GM21360 (cell line): ENCODE measurements around the gene TSPOAP1.

Source experiments
- ATAC-seq: cut with Tn5 transposase; IDR thresholded peaks from one replicate; pipeline ENCODE4 v1.9.1; 2021; ENCODE audit warnings: mild to moderate bottlenecking, moderate library complexity; ENCODE audit not compliant: unreplicated experiment

TSPOAP1 gene

DNA sequence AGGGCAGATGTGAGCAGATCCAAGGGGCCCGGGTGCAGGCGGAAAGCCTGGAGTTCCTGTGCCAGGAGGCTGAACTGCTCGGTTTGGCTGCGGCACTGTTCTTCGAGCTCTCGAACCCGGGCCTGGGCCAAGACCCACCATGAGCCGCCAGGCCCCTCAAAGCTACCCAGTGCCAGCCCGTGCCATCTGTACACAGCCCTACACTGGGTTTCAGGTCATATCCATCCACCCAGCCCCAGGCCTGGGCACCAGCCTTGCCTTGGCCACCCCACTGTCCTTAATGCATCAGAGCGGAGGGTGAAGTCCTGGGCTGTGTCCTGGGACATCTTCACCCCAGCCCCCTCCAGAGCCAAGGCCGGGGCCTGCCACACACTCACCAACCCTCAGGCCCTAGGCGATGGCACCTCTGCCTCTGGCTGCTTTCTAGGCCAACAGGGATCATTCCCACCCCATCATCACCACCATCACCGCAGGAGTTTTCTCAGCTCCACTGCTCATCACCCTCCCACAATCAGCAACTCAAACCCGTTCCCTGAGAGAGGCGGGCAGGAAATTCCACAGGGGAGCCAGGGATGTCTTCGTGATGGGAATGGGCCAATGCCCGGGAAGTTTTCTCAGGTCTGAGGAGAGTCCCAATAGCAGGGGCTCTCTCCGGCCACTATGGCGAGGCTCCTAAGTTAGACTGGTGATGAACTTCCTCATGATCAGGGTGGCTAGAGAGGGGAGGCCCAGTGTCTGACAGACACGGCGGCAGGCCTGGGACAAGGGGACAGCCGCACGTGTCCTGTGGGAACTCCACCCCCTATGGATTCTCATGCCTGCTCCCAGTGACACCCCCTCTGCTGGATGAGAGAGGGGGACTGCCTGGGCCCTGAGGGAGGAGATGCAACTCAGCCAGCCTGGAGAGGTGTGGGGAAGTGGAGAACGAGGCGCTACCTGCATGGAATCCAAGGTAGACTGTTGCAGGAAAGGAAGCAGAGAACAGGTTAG, 9.1 kb downstream of the TSPOAP1 start:
- no peak for ATAC-seq

DNA sequence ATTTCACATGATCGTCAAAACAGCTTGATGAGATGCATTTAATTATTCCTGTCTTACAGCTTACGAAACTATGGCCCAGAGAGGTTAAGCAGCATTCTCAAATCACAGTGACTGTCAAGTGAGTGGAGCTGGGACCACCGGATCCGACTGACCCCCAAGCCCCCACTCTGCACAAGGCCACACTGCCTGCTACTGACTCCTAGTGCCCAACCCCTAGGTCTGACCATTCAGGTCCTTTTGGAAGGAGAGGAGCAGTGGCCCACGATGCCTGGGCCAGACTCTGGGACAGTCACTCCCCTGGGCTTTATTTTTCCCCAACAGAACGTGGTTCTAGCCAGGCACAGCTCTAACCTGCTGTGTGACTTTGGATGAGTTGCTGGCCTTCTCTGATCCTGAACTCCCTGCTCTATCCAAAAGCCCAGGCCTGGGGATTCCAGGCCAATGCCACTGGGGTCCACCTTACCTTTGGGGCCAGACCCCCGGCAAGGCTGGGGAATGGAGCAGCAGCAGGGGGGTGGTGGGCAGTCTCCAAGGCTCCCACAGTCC, 9.9 kb downstream of the TSPOAP1 start:
- ATAC-seq: no peak

DNA sequence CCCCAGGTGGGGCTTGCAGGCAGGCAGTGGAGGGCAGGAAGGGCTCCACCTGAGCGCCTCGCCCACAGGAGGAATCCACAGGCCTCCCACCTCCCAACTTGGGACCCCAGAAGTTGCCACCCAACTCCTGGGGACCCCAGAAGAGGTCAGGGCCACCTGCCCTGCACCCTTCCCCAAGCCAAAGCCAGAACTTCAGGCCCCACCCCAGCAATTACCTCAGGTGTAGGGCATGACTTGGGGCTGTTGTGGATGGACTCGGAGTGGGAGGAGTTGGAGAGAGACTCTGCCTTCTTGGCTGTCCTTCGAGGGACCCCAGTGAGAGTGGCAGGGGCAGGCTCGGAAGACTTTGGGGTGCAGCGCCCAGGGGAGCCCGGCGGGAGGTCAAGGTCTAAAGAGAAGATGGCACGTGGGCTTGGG, 10.5 kb downstream of the TSPOAP1 start:
- ATAC-seq: no peak

DNA sequence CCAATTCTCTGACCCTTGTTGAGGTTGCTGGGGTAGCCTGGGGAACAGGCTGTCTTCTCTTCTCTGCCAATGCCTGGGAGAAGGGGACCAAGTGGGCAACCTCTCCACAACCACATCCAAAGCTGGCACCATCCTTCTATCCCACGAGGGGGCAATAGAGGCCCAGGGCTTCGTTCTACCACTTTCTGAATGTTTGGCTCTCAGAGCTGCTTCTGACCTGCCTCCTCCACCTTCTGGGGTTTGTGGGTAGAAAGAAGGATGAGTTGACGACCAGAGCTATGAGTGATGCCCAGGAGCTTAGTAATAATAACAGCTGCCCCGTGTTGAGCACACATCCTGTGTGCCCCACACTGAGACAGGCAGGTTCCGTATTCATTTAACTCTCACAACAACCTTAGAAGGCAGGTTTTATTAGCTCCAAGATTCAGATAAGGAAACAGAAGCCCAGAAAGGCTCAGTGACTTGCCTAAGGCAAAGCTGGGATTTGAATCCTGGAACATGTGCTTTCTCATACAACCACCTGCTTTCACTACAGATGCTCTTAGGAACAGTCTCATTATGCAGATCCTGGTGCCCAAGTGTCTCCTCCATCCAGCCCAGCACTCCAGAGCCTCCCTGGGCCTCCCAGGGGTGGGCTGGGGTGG, 11.1 kb downstream of the TSPOAP1 start:
- ATAC-seq: no peak

DNA sequence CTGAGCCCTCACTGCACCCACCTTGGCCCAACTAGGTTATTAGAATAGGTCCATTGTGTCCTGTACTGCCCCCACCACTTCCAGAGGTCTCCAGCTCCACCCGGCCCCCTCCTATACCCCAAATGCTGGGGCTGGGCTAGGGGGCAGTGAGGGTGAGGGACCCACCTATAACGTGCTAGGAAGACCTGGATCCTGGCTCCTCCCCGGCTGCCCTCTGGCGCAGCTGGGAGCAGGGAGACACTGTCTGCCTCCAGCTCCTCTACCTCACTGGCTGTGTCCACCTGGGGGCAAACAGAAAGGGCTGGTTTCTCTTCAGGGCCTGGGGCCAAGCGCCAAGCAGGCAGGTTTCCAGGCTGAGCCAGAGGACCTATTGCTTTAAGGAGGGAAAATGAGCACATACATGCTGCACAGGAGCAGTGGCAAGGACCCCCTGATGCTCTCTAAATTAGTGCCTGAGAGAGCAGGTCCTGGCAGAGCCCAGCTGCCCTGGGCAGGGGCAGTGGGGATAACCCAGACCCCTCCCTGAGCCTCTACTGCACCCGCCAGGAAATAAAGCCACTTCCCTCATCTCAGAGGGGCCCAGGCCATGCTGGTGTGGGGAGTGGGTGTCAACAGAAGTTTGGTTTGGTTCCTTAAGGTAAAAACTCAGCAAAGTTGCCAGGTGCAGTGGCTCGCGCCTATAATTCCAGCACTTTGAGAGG, 12.2 kb downstream of the TSPOAP1 start:
- ATAC-seq: no peak

DNA sequence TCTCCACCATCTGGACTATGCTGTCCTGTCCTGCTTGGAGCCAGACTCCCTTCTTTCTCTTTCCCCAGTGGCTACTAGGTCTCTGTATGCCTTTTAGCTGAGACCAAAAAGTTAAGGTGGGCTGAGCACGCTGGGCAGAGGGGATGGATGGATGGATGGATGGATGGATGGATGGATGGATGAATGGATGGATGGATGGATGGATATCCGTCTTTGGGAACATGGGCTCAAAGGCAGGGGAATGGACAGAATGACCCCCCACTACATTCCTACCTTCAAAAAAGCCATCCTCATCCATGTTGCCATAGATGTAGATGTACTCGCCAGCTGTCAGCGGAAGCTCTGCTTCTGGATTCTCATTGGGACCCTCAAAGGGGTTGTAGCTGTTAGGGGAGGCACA, 12.8 kb downstream of the TSPOAP1 start:
- no peak for ATAC-seq

DNA sequence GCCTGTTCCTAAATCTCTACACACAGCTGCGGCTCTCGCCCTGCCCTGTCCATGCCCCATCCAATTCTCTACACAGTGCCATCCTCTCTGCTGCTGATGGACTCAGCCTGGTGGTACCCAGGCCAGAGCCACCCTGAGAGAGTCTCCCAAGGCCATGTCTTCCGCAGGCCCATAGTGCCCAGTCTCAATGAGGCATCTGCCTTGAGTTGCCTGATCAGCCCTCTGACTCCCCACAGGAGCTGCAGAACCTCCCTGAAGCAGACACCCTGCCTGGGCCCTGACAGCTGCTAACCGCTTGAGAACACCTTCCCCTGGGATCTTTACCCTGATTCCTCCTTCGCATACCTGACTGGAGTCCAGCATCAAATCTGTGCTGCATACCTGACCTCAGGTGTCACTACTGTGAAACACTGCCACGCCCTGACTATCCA, 13.3 kb downstream of the TSPOAP1 start:
- ATAC-seq: no peak

DNA sequence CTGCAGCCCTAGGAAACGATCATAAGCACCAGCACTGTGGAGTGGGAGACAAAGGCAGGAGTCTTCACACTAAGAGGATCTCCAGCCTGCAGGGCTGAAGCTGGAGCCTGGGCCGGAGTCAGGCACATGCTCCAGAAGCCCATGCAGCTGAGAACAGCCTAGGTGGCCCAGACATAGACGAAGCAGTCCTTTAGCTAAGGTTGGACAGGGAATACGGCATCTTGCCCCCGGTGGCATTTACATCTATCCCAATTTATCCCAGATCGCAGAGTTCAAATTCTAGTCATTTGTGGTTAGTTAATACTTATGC, 13.9 kb downstream of the TSPOAP1 start:
- ATAC-seq: no peak

DNA sequence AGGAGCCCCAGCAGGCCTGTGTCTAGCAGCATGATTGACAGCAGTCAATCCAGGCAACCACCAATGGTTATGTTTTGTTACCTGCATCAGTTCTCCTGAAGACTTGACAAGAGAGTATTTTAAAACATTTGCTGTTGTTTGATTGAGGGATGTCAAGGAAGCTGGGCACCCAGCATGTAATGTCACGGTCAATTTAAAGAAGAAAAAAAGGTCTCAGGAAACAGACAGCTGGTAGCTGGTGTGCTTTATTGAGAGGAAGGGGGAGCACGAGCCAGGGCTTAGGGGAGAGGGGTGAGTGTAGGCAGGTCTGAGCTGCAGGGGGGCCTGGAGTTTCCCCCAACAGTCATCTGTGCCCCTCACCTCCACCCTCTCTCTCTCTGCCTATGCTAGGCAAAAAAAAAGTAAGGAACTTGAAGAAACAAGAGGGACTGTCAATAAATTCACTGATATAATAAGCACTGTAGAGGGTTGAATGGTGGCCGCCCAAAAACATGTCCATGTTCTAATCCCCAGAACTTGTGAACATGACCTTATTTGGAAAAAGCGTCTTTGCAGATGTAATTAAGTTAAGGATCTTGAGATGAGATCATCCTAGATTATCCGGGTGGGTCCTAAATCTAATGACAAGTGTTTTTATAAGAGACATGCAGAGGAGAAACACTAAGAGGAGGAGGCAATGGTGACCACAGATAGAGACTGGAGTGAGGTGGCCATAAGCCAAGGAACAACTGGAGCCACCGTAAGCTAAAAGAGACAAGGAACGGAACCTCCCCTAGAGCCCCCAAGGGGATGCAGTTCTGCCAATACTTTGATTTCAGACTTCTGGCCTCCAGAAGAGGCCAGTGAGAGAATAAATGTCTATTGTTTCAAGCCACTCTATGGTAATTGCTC, 14.5 kb downstream of the TSPOAP1 start:
- ATAC-seq: no peak

DNA sequence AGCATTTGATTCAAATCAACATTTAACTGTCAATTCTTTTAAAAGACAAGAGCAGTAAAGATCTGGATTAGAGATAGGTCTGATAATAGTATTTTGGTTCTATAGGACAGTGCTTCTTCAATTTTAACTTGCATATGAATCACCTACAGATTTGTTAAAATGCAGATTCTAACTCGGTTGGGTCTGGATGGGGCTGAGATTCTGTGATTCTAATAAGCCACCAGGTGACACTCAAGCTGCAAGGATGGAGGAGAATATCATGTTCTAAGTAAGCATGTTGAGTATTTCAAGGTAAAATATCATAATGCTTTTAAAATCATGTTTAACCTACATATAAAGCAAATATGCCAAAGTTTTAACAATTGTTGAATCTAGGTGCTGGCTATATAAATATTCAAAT, 15.8 kb downstream of the TSPOAP1 start:
- ATAC-seq: no peak

DNA sequence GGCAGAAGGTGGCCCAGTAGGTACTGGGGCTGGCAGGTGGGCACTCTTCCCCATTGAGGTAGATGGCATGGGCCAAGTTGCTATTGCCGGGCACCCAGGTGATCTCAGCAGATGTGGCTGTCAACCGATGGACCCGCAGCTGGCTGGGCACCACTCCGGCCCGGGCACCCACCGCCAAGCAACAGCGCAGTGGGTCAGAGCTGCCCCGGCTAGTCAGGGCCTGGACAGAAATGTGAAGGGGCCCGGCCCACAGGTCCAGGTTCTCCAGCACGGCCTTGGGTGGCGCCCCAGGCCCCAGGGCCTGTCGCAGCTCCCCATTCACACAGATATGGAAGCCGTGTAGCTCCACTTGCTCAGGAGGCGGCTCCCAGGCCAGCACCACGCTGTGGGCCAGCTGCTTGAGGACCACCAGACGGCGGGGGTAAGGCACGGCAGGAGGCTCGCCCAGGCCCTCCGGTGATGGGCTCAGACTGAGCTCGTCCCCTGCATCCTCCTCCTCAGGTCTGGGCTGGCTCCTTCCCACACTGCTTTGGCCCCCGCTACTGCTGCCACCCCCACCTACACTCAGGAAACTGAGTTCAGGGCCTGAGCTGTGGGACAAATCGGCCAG, 16.5 kb downstream of the TSPOAP1 start:
- ATAC-seq: no peak

DNA sequence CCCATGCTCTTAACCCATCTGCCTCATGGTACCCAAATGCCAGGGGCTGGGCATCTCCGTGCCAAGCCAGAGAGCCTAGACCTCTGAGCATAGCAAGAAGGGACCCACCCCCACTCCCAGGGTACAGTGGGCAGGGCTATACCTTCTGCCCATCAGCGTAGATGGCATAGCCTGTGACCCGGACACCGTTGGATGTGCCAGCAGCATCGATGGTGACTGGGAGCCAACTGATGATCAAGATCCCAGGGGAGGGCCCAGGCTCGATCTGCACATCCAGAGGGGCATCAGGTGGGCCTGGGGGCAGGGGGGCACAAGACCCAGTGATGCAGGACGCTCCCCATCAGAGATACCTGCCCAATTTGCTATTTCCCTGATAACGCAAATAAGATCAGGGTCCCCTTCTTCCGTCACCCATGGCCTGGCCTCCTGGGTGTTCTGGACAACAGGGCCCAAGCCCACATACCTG, 17.1 kb downstream of the TSPOAP1 start:
- ATAC-seq: no peak

DNA sequence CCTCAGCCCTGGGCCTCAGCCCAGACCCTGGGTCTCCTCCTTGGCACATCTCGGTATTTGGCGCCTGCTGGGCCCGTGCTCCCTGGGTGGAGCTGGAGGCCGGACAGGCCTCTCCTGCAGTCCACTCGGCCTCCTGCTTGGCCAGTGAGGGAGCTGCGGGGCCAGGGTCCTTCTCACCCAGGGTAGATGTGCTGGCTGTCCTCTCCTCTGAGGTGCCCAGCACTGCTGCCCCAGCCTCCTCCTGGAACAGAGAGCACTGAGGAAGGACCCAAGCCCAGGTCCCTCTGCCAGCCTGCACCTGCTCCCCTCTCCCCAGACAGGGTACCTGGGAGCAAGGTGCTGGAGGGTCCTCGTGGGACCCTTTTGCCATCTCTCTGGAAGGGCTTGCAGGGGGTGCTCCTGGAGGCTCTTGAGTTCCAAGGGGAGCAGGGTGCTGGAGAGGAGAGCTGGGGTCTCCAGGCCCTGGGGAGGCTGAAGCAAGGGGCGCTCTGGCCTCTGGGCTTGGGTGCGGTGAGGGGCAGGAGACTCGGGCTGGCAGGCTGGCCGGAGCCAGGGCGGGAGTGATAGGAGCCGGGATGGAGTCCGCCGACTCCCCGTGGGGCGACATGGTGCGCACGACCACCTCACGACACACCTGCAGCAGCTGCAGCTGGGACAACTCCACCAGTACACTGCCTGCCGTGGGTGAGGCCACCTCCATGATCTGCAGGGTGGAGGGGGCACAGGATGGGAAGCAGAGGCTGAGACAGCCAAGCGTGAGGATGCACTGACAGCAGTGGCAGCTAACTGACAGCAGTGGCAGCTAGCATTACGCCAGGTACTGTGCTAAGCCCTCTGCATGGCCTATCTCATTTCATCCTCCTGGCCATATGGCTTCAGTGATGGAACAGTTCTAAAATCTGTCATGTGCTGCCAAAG, 17.8 kb downstream of the TSPOAP1 start:
- no peak for ATAC-seq

DNA sequence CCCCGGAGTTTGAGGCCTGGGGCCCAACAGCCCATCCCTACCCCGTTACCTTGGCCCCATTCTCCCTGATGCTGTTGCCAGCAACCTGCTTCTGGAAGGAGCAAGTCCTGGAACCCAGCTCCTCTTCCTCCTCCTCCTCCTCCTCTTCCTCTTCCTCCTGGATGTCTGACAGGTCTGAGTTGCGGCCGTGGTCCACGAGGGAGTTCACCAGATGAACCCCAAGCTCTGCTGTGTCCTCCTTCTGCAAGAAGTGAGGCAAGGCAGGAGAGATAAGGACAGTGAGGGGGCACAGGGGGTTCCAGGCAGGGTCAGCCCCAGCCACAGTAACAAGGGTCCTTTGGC, 18.7 kb downstream of the TSPOAP1 start:
- ATAC-seq: no peak

DNA sequence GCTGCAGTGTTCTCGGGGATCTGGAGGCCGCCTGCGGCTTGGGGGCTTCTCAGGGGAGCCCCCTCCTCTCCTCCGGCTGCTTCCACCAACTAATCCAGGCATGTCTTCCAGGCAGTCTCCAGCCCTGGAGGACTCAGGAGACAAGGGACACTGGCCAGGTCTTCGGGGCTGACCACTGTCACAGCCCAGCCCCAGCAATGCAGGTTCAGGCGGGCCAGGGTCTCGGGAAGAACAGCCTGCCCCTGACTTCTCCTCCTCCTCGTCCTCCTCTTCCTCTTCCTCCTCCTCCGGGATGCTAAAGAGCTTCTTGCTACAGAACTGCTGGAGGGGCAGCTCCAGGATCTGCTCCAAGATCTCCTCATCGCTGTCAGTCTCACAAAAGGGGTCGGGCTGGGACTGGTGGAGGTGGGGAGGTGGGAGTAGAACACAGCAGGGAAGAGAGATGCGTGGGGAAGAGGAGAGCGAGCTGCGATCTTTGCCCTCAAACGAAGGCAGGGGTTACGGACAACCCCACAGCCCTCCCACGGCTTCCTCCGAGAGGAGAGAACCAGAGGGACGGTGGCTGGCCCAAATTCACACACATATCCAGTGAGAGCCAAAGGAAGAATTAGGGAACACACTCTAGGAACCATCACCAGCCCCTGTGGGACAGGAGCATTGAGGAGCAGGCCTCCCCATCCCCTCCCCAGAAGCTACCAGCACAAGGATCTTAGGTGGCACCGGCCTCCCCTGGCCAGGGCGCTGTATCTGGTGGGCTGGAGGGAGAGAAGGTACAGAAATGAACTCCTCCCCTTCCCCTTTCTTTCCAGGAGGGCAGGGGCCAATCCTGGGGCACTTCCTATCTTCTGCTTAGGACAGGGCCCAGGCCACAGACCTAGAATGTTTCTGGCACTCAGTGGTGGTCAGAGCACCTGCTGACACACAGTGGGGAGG, 19.3 kb downstream of the TSPOAP1 start:
- ATAC-seq: no peak

DNA sequence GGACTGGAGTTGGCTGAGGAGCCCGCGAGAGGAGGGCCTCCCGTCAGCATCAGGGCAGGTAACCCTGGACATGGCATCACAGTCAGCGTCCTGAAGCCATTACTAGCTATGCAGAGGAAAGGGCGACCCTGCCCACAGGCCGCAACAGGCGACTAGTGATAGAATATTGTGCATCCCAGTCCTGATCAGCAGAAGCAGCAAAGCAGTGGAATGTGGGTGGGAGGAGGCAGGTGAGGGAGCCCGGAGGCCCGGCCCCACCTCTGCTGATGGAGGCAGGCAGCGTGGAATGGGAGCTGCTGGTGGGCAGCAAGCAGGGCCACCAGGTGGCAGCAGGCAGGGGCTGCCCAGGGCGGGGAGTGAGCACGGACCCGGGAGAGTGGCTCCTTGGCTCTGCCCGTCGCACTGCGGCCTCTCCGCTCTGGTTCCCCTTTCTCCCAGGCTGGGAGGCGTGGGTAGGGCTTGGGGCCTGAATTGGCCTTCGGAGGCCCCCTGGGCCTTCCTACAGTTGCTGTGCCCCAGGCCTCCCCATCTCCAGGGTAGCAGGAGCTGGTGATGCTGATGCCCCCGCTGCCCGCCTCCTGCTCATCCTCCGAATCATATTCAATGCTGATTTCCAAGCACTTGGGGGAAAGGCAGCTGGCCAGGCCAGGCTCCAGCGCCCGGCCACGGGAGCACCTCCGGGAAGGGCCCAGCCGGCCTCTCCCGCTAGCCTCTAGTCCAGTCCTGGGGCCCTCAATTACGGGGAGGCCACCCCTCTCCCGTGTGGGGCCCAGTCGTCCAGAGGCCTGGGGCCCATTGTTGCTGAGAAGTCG, 20.2 kb downstream of the TSPOAP1 start:
- no peak for ATAC-seq
